ENCODE results near the gene APOBEC4. TPM values are rescaled to one million over a fixed set of nuclear protein-coding genes. Genes with fewer than 3 reads are reported as not detected.

The APOBEC4 gene
- total RNA-seq, 1 donor from 2014 or later = not detected

DNA sequence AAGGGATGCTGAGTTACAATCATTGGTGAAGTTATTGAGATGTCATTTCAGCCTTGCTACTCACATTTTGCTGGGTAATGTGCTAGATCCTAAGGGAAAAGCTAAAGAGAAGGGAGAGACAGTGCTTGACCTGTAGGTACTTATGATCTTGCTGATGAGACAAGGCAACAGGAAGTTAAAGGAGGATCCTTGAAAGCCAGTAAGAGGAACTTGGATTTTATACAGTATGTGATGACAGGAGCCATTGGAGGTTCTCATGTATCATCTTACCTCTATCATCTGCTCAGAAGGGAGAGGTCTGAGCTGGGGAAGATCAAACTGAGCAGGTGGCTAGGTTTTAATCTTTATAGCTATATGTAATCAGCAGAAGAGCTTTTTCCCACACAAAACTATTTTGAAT, 6.3 kb downstream of the APOBEC4 start:
- Mint-ChIP-seq H3K36me3 (no peaks in the 10 kb centered on the region), H3K27ac (no peak overlapping the region), H3K4me3 (no peak overlapping the region), H3K9me3 (no peaks in the 10 kb centered on the region), H3K4me1 (ENCODE audit: unreplicated experiment) (no peaks in the 10 kb centered on the region), H3K27me3 (no peaks in the 10 kb centered on the region)
- no peak for DNase-seq (ENCODE audit: extremely low spot score, unreplicated experiment)
- TF ChIP-seq CTCF (conservative IDR thresholded peaks at IDR 0.05) = no peak

- DNase-seq (ENCODE audit: extremely low spot score, unreplicated experiment) = no peak
- no peak overlapping the region for H3K4me3 Mint-ChIP-seq
- no peak overlapping the region for H3K27ac Mint-ChIP-seq
- no peaks in the 10 kb centered on the region for H3K27me3 Mint-ChIP-seq
- no peak for TF ChIP-seq CTCF (conservative IDR thresholded peaks at IDR 0.05)
- H3K9me3 Mint-ChIP-seq = no peaks in the 10 kb centered on the region
- H3K4me1 Mint-ChIP-seq (ENCODE audit: unreplicated experiment) = no peaks in the 10 kb centered on the region
- H3K36me3 Mint-ChIP-seq = no peaks in the 10 kb centered on the region
These were observed 7.6 kb downstream of the APOBEC4 start for GRCh38 chr1:183645531-183645930.

DNA sequence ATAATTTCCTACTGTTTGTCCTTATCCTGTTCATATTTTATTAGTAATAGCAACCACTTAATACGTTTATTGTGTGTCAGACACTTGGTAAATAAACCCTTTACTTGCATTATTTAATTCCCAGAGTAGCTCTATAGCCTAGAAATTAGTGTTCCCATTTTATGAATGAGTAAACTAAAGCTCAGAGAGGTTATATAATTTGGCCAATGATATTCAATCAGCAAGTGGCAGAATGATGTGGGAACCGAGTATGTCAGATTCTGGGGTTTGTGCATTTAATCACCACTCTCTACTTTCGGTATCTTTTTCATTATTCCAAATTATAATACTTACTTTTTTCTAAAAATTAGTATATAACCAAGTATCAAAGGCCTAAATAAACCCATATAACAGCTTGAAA, 10.9 kb downstream of the APOBEC4 start:
- Mint-ChIP-seq H3K4me1 (ENCODE audit: unreplicated experiment) (no peaks in the 10 kb centered on the region), H3K9me3 (no peaks in the 10 kb centered on the region), H3K4me3 (no peak overlapping the region), H3K27ac (no peak overlapping the region), H3K27me3 (peaks cover 7% of the 10 kb centered on the region), H3K36me3 (no peaks in the 10 kb centered on the region)
- no peak for DNase-seq (ENCODE audit: extremely low spot score, unreplicated experiment)
- no peak for TF ChIP-seq CTCF (conservative IDR thresholded peaks at IDR 0.05)

GRCh38 chr1:183640193-183640592, 12.9 kb downstream of the APOBEC4 start:
- no peak for TF ChIP-seq CTCF (conservative IDR thresholded peaks at IDR 0.05)
- H3K9me3 Mint-ChIP-seq = no peaks in the 10 kb centered on the region
- no peak overlapping the region for H3K4me3 Mint-ChIP-seq
- no peak overlapping the region for H3K27ac Mint-ChIP-seq
- no peaks in the 10 kb centered on the region for H3K36me3 Mint-ChIP-seq
- DNase-seq (ENCODE audit: extremely low spot score, unreplicated experiment) = no peak
- peaks cover 7% of the 10 kb centered on the region for H3K4me1 Mint-ChIP-seq (ENCODE audit: unreplicated experiment)
- H3K27me3 Mint-ChIP-seq = peaks cover 19% of the 10 kb centered on the region

GRCh38 chr1:183638649-183639387, 14.3 kb downstream of the APOBEC4 start:
- no peak for DNase-seq (ENCODE audit: extremely low spot score, unreplicated experiment)
- Mint-ChIP-seq H3K36me3 (no peaks in the 10 kb centered on the region), H3K4me1 (ENCODE audit: unreplicated experiment) (peaks cover 8% of the 10 kb centered on the region), H3K27ac (no peak overlapping the region), H3K27me3 (peaks cover 19% of the 10 kb centered on the region), H3K9me3 (no peaks in the 10 kb centered on the region), H3K4me3 (no peak overlapping the region)
- TF ChIP-seq CTCF (conservative IDR thresholded peaks at IDR 0.05) = no peak

Data from type B pancreatic cell (in vitro differentiated cells).